NCI-H1105 treated with DMSO at 0.1 percent for 48 hours (cell line): Measurements from ENCODE around the gene DOCK4.

Source experiments
- DNase-seq: peaks from one replicate; lab custom pipeline; 2025; lab: John Stamatoyannopoulos, UW

Gene DOCK4

GRCh38 chr7:112113913-112114575 is 92.2 kb downstream of the DOCK4 start:
- no peak for DNase-seq

- no peak for DNase-seq
Observed at GRCh38 chr7:112112822-112113255, 93.4 kb downstream of the DOCK4 start.

GRCh38 chr7:112110651-112111050 is 95.5 kb downstream of the DOCK4 start:
- no peak for DNase-seq

- DNase-seq: no peak
Observed at GRCh38 chr7:112110175-112110574, 96.0 kb downstream of the DOCK4 start.

- no peak for DNase-seq
Observed at GRCh38 chr7:112108981-112109380, 97.2 kb downstream of the DOCK4 start.

GRCh38 chr7:112105584-112106530 is 100.3 kb downstream of the DOCK4 start:
- no peak for DNase-seq

- peak; percentile 98 for DNase-seq
Observed at GRCh38 chr7:112104120-112104519, 102.1 kb downstream of the DOCK4 start.

- DNase-seq: no peak
Observed at GRCh38 chr7:112103246-112103645, 103.0 kb downstream of the DOCK4 start.

- DNase-seq: no peak
Observed at GRCh38 chr7:112101201-112101846, 104.9 kb downstream of the DOCK4 start.

GRCh38 chr7:112097524-112097923 is 108.7 kb downstream of the DOCK4 start:
- no peak for DNase-seq

- no peak for DNase-seq
Observed at GRCh38 chr7:112093409-112093808, 112.8 kb downstream of the DOCK4 start.

- no peak for DNase-seq
Observed at GRCh38 chr7:112092709-112093395, 113.3 kb downstream of the DOCK4 start.

GRCh38 chr7:112092306-112092705 is 113.9 kb downstream of the DOCK4 start:
- no peak for DNase-seq

- no peak for DNase-seq
Observed at GRCh38 chr7:112091768-112092167, 114.4 kb downstream of the DOCK4 start.

- no peak for DNase-seq
Observed at GRCh38 chr7:112089551-112089950, 116.6 kb downstream of the DOCK4 start.

- DNase-seq: no peak
Observed at GRCh38 chr7:112088484-112089016, 117.6 kb downstream of the DOCK4 start.

GRCh38 chr7:112086496-112087254 is 119.5 kb downstream of the DOCK4 start:
- no peak for DNase-seq

GRCh38 chr7:112084520-112084971 is 121.7 kb downstream of the DOCK4 start:
- no peak for DNase-seq

- DNase-seq: no peak
Observed at GRCh38 chr7:112083776-112084355, 122.3 kb downstream of the DOCK4 start.

- DNase-seq: no peak
Observed at GRCh38 chr7:112082306-112082705, 123.9 kb downstream of the DOCK4 start.

- DNase-seq: no peak
Observed at GRCh38 chr7:112081778-112082177, 124.4 kb downstream of the DOCK4 start.
